Femur (tissue), 1 donor: ENCODE measurements around the gene MAP6D1.
A peak's percentile ranks its signal among the peaks of the same experiment; 100 is the strongest.

Experiments used
- DNase-seq: peaks from one replicate; pipeline ENCODE4 v3.0.0-alpha.2; 2017

Gene MAP6D1

GRCh38 chr3:183822631-183823030 is 2.7 kb downstream of the MAP6D1 start:
- no peak for DNase-seq

- DNase-seq: no peak
Measured at GRCh38 chr3:183819831-183820230, 5.5 kb downstream of the MAP6D1 start.

- DNase-seq: no peak
Measured at GRCh38 chr3:183818706-183819624, 6.4 kb downstream of the MAP6D1 start.

- no peak for DNase-seq
Measured at GRCh38 chr3:183818041-183818620, 7.2 kb downstream of the MAP6D1 start.

GRCh38 chr3:183817639-183818038 is 7.7 kb downstream of the MAP6D1 start:
- no peak for DNase-seq

GRCh38 chr3:183816681-183817510 is 8.5 kb downstream of the MAP6D1 start:
- DNase-seq: no peak

- DNase-seq: no peak
Measured at GRCh38 chr3:183815951-183816475, 9.4 kb downstream of the MAP6D1 start.

- DNase-seq: no peak
Measured at GRCh38 chr3:183815563-183815940, 9.8 kb downstream of the MAP6D1 start.

- DNase-seq: no peak
Measured at GRCh38 chr3:183814240-183814639, 11.1 kb downstream of the MAP6D1 start.

GRCh38 chr3:183812761-183813445 is 12.5 kb downstream of the MAP6D1 start:
- DNase-seq: no peak

GRCh38 chr3:183811638-183812037 is 13.7 kb downstream of the MAP6D1 start:
- DNase-seq: no peak

- no peak for DNase-seq
Measured at GRCh38 chr3:183810643-183811594, 14.5 kb downstream of the MAP6D1 start.

- no peak for DNase-seq
Measured at GRCh38 chr3:183809270-183809669, 16.1 kb downstream of the MAP6D1 start.

- no peak for DNase-seq
Measured at GRCh38 chr3:183808355-183808754, 17.0 kb downstream of the MAP6D1 start.

- no peak for DNase-seq
Measured at GRCh38 chr3:183807881-183808280, 17.5 kb downstream of the MAP6D1 start.

GRCh38 chr3:183807209-183807728 is 18.1 kb downstream of the MAP6D1 start:
- no peak for DNase-seq

GRCh38 chr3:183802989-183803388 is 22.4 kb downstream of the MAP6D1 start:
- no peak for DNase-seq

GRCh38 chr3:183801601-183802000 is 23.8 kb downstream of the MAP6D1 start:
- DNase-seq: no peak

- DNase-seq: peak; percentile 51
Measured at GRCh38 chr3:183800243-183800863, 25.0 kb downstream of the MAP6D1 start.

- no peak for DNase-seq
Measured at GRCh38 chr3:183799461-183799860, 25.9 kb downstream of the MAP6D1 start.

GRCh38 chr3:183797996-183798395 is 27.4 kb downstream of the MAP6D1 start:
- DNase-seq: no peak
